ENCODE data around the gene ADPGK.

DNA sequence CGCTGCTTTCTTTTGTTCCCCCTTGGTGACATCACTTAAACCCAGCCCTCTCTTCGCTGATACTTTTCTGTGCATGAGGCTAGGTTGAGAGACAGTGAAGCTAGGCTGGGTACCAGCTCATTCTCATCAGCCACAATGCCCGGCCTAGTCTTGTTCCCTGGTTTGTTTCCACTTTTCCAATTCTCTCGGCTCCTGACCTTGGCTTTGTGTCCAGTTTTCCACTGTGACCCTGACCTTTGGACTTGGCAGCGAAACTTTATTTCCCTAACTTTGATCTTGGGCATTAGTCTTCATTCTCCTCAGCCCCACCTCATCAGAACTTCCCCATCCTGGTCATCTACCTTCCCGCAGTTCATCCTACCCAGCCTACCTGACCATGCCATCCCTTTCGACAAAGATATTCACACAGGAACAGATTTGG, 908 bp upstream of the ADPGK start:
- TF ChIP-seq, protein P1, sequence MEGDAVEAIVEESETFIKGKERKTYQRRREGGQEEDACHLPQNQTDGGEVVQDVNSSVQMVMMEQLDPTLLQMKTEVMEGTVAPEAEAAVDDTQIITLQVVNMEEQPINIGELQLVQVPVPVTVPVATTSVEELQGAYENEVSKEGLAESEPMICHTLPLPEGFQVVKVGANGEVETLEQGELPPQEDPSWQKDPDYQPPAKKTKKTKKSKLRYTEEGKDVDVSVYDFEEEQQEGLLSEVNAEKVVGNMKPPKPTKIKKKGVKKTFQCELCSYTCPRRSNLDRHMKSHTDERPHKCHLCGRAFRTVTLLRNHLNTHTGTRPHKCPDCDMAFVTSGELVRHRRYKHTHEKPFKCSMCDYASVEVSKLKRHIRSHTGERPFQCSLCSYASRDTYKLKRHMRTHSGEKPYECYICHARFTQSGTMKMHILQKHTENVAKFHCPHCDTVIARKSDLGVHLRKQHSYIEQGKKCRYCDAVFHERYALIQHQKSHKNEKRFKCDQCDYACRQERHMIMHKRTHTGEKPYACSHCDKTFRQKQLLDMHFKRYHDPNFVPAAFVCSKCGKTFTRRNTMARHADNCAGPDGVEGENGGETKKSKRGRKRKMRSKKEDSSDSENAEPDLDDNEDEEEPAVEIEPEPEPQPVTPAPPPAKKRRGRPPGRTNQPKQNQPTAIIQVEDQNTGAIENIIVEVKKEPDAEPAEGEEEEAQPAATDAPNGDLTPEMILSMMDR (IDR thresholded peaks at IDR 0.05): no peak
- TF ChIP-seq POLR2A (IDR thresholded peaks at IDR 0.05): no peak
